HFF-Myc (cell line): ENCODE measurements around the gene RALGAPB.

Source experiments
- DNase-seq: peaks from one replicate; pipeline ENCODE4 v3.0.0-alpha.2; 2011; ENCODE audit warnings: low read depth; ENCODE audit errors: extremely low read depth
- H3K4me3 ChIP-seq: replicated peaks from 2 replicates; pipeline ENCODE4 v1.5.1; 2011; ENCODE audit warnings: low read depth, mild to moderate bottlenecking, control low read depth, low read length
- TF ChIP-seq, protein P1 (sequence below): IDR thresholded peaks from 2 replicates; pipeline ENCODE4 v1.5.1; 2012; ENCODE audit warnings: mild to moderate bottlenecking, low read depth, low read length, control low read depth; ENCODE audit errors: missing control alignments

The RALGAPB gene

DNA sequence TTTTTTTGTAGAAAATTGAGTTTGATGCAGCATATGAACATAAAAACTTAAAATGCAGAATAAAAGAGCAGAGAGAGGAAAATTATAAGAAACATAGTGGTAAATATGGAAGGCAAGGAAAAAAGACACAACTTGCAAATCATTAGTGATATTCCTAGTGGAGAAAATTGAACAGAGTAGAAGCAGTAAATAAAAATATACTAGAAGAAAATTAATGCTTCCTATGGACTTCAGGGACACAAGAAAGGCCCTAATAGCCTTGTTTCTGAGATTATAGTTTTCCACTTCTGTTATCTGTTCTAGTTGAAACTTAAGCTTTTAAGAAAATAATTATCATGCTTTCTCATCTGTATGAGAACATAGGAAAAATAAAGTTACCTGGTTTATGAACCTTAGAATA lies 82.8 kb downstream of the RALGAPB start:
- H3K4me3 ChIP-seq: no peak overlapping the region
- TF ChIP-seq, protein P1, sequence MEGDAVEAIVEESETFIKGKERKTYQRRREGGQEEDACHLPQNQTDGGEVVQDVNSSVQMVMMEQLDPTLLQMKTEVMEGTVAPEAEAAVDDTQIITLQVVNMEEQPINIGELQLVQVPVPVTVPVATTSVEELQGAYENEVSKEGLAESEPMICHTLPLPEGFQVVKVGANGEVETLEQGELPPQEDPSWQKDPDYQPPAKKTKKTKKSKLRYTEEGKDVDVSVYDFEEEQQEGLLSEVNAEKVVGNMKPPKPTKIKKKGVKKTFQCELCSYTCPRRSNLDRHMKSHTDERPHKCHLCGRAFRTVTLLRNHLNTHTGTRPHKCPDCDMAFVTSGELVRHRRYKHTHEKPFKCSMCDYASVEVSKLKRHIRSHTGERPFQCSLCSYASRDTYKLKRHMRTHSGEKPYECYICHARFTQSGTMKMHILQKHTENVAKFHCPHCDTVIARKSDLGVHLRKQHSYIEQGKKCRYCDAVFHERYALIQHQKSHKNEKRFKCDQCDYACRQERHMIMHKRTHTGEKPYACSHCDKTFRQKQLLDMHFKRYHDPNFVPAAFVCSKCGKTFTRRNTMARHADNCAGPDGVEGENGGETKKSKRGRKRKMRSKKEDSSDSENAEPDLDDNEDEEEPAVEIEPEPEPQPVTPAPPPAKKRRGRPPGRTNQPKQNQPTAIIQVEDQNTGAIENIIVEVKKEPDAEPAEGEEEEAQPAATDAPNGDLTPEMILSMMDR: no peak
- DNase-seq: no peak

DNA sequence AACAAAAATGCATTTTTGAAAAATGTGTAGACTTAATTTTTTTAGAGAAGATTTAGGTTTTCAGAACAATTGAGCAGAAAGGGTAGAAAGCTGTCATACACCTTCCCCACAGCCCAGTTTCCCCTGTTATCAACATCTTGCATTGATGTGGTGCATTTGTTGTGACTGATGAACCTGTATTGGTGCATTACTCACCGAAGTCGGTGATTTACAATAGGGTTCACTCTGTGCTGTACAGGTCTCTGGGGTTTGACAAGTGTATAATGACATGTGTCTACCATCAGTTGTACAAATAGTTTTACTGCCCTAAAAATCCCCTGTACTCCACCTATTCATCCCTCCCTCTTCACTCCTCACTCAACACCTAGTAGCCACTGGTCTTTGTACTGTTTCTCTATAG lies 84.5 kb downstream of the RALGAPB start:
- no peak for DNase-seq
- no peak overlapping the region for H3K4me3 ChIP-seq
- TF ChIP-seq, protein P1: no peak

DNA sequence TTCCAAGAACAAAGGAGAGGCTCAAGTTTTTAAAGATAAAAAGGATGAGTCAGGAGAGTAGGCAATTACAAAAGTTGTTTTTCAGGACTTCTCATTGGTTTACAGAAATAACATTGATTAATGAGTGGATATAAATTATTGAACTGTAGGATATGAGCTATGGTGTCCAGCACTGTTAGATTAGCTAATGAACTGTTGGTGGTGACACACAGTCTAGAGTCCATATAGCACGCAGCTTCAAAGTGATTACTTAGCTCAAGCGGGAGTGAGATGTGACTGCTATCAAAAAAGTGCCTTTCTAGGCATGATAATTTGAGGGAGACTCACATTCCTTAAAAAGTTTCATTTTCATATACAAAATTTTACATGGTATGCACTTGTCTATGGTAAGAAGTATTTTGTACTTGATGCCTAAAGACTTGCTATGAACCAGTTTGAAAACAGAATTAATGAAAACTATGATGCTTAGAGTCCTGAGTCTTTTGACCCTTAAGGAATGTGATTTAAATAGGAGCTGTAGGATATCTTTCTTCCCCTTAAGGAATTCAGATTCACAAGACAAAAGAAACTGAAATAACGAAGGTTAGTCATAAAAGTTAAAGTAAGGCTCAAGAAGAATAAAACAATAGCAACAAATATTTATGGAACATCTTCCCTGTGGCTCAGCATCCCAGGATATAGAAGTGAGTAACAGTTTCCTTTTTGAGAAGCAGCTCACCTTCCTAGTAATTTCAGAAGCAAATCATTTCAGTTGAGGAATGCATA lies 86.1 kb downstream of the RALGAPB start:
- DNase-seq: no peak
- H3K4me3 ChIP-seq: no peak overlapping the region

DNA sequence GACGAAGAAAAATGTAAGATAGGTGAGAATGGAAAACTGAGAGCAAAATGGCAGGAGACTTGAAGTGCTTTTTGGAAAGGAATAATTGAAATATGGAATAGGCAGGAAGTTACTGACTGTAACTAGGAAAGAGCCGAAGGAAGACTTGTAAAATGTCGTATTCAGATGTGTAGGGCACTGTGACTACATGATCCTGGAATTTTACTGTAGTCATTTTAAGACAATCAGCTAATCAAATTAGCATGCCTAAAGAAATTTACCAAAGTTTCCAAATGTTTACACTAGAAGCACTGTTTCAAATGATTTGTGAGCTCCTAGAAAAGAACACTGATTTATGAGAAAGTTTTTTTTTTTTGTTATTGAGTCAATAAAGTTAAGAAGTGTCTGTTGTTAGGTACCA lies 87.1 kb downstream of the RALGAPB start:
- no peak for DNase-seq
- TF ChIP-seq, protein P1: no peak

More for the DNA sequence above, 86.1 kb downstream of the RALGAPB start:
- TF ChIP-seq, protein P1: no peak

DNA sequence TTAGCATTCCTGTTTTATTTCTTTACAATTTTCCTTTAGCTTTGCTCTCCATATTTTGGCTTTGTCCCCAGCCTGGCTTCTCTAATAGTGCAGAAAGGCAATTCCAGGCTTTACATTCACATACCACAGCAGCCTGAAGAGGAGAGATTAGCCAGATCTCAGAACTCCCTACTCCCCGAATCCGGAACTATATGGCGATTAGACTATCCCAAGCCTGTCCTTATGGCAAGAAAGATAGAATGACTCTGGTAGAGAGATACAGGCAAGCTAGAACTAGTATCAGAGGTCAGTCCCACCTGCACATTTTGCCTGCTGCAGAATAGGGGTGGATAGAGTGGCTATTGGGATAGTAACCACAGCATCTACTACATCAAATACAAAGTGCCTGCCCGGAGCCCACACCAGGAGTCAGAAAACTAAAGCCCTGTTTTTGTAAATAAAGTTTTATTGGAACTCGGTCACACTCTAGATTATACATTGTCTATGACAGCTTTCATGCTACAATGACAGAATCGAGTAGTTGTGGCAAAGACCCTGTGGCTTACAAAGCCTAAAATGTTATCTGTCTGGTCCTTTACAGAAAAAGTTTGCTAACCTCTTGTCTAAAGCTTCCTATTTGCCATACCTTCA lies 91.3 kb downstream of the RALGAPB start:
- TF ChIP-seq, protein P1: no peak
- H3K4me3 ChIP-seq: no peak overlapping the region
- DNase-seq: no peak

More for the DNA sequence above, 87.1 kb downstream of the RALGAPB start:
- H3K4me3 ChIP-seq: no peak overlapping the region

DNA sequence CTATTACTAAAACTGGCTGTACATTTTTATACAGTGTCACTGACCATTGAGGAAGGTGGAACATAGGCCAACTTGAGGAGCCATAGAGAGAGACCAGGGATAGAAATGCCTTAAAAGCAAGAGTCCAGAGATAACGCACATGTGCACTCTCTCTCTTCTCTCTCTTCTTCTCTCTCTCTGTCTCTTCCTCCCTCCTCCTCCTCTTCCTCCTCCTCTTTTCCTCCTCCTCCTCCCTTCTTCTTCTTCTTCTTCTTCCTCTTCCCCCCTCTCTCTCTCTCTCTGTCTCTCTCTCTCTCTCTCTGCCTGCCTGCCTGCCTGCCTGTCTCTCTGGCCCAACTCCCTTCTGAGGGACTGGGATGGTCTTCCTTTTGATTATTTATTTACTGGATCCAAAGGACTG lies 92.0 kb downstream of the RALGAPB start:
- DNase-seq: no peak
- TF ChIP-seq, protein P1: no peak
- no peak overlapping the region for H3K4me3 ChIP-seq
